H1 (cell line): Measurements from ENCODE around the gene PDZRN4. TPM values are rescaled to one million over a fixed set of nuclear protein-coding genes. Genes with fewer than 3 reads are reported as not detected.

ENCODE experiments used
- CTCF ChIA-PET: fragments of 300-600 bp; sonication (Branson Sonifier 250); formaldehyde crosslinking; loops from one replicate; lab custom pipeline; 2021; ENCODE audit not compliant: partially characterized antibody; lab: Charles Lee
- POLR2A ChIA-PET: fragments of 300-600 bp; sonication (Branson Sonifier 250); formaldehyde crosslinking; loops from one replicate; lab custom pipeline; 2021; ENCODE audit warnings: inconsistent platforms; ENCODE audit not compliant: partially characterized antibody; lab: Charles Lee
- DNase-seq, 2 experiments: peaks; one replicate each; pipeline versions ENCODE4 v3.0.0 to v3.0.0-alpha.2; 2010 to 2022; ENCODE audit warnings: low spot score in 2 of 2, low read depth in 1 of 2, mixed read lengths in 1 of 2
- FAIRE-seq: peaks from 2 replicates; lab custom pipeline; 2011; peaks lifted over from hg19 to GRCh38; lab: Jason Lieb, UNC
- H2AFZ ChIP-seq: 2 replicates; pipeline ENCODE4 v1.8.1; 2012; ENCODE audit warnings: low read length, inconsistent platforms
- H2AK5ac ChIP-seq: 2 replicates; pipeline ENCODE4 v1.6.1; 2013; ENCODE audit warnings: low read depth, low read length
- H2BK120ac ChIP-seq: replicated peaks from 2 replicates; pipeline ENCODE3; 2013; ENCODE audit warnings: low read depth, low read length, inconsistent platforms
- H2BK12ac ChIP-seq: 2 replicates; pipeline ENCODE4 v1.6.1; 2013; ENCODE audit warnings: low read depth, low read length
- H2BK15ac ChIP-seq: 2 replicates; pipeline ENCODE4 v1.6.1; 2013; ENCODE audit warnings: low read length
- H2BK20ac ChIP-seq: 2 replicates; pipeline ENCODE4 v1.6.1; 2013; ENCODE audit warnings: low read length
- H2BK5ac ChIP-seq: 2 replicates; pipeline ENCODE4 v1.6.1; 2013; ENCODE audit warnings: low read depth, low read length
- H3K14ac ChIP-seq: 2 replicates; pipeline ENCODE4 v1.6.1; 2013; ENCODE audit warnings: inconsistent platforms; ENCODE audit not compliant: insufficient read length
- H3K18ac ChIP-seq: 2 replicates; pipeline ENCODE4 v1.6.1; 2013; ENCODE audit warnings: low read length; ENCODE audit errors: extremely low read depth
- H3K23ac ChIP-seq: 2 replicates; pipeline ENCODE4 v1.6.1; 2013; ENCODE audit warnings: inconsistent platforms; ENCODE audit not compliant: insufficient read length
- H3K23me2 ChIP-seq: 2 replicates; pipeline ENCODE4 v1.6.1; 2013; ENCODE audit warnings: low read depth, low read length
- H3K27ac ChIP-seq: 2 replicates; pipeline ENCODE4 v1.6.1; 2011; ENCODE audit warnings: low read depth, low read length, inconsistent platforms
- H3K27me3 ChIP-seq, 4 experiments: replicated peaks in 1 of 4; 1 replicate in 1 of 4; 2 replicates in 3 of 4; pipeline versions ENCODE4 v1.6.1 to v1.8.1; 2011 to 2013; ENCODE audit warnings: low read length in 3 of 4, mild to moderate bottlenecking in 3 of 4, inconsistent platforms in 2 of 4, mixed read lengths in 2 of 4, moderate library complexity in 1 of 4; ENCODE audit not compliant: control insufficient read depth in 3 of 4, insufficient read depth in 3 of 4; ENCODE audit errors: extremely low read depth in 1 of 4
- H3K36me3 ChIP-seq, 4 experiments: 2 replicates each; pipeline versions ENCODE4 v1.6.1 to v1.8.1; 2011 to 2013; ENCODE audit warnings: mild to moderate bottlenecking in 4 of 4, low read length in 3 of 4, moderate library complexity in 2 of 4, control low read depth in 1 of 4, inconsistent platforms in 1 of 4; ENCODE audit not compliant: insufficient read depth in 4 of 4, control insufficient read depth in 2 of 4
- H3K4ac ChIP-seq: replicated peaks from 2 replicates; pipeline ENCODE3; 2013; ENCODE audit warnings: low read length, low read depth, mixed read lengths, inconsistent platforms; ENCODE audit not compliant: insufficient read length
- H3K4me1 ChIP-seq, 4 experiments: replicated peaks in 1 of 4; 1 replicate in 1 of 4; 2 replicates in 3 of 4; pipeline versions ENCODE4 v1.6.1 to v1.8.1; 2011 to 2013; ENCODE audit warnings: low read length in 3 of 4, inconsistent platforms in 2 of 4, mixed read lengths in 1 of 4; ENCODE audit not compliant: insufficient read depth in 4 of 4, control insufficient read depth in 3 of 4
- H3K4me2 ChIP-seq, 2 experiments: 2 replicates each; pipeline versions ENCODE4 v1.6.1 to v1.8.1; 2011 to 2013; ENCODE audit warnings: low read depth in 2 of 2, low read length in 2 of 2, control low read depth in 1 of 2, inconsistent platforms in 1 of 2, mild to moderate bottlenecking in 1 of 2; ENCODE audit not compliant: insufficient read depth in 1 of 2
- H3K4me3 ChIP-seq, 4 experiments: fragments of 200-600, 300-600 bp in 1 of 4; sonication (generic), shearing (Covaris generic), sonication (Bioruptor Twin) in 1 of 4; 2 replicates each; pipeline versions ENCODE4 v1.5.1 to v1.8.1; 2011 to 2016; ENCODE audit warnings: low read length in 4 of 4, low read depth in 3 of 4, control low read depth in 2 of 4, inconsistent platforms in 2 of 4, mild to moderate bottlenecking in 2 of 4, mixed read lengths in 1 of 4, moderate library complexity in 1 of 4; ENCODE audit not compliant: insufficient read depth in 2 of 4; ENCODE audit errors: extremely low read depth in 1 of 4
- H3K56ac ChIP-seq: replicated peaks from 2 replicates; pipeline ENCODE3; 2013; ENCODE audit warnings: low read depth, mild to moderate bottlenecking, mixed read lengths, low read length, inconsistent platforms; ENCODE audit not compliant: insufficient read length
- H3K79me1 ChIP-seq: 2 replicates; pipeline ENCODE4 v1.6.1; 2013; ENCODE audit warnings: low read depth, low read length, control low read depth
- H3K79me2 ChIP-seq, 2 experiments: 2 replicates each; pipeline versions ENCODE4 v1.6.1 to v1.8.1; 2012 to 2013; ENCODE audit warnings: low read length in 2 of 2, mild to moderate bottlenecking in 2 of 2, inconsistent platforms in 1 of 2; ENCODE audit not compliant: insufficient read depth in 2 of 2, control insufficient read depth in 1 of 2
- H3K9ac ChIP-seq, 4 experiments: replicated peaks in 1 of 4; 1 replicate in 1 of 4; 2 replicates in 3 of 4; pipeline versions ENCODE4 v1.6.1 to v1.8.1; 2011 to 2013; ENCODE audit warnings: low read depth in 3 of 4, low read length in 3 of 4, control low read depth in 2 of 4, mild to moderate bottlenecking in 2 of 4, moderate library complexity in 2 of 4, inconsistent platforms in 1 of 4; ENCODE audit errors: extremely low read depth in 1 of 4
- H3K9me3 ChIP-seq, 2 experiments: 2 replicates each; pipeline versions ENCODE4 v1.6.1 to v1.8.1; 2012 to 2013; ENCODE audit warnings: mild to moderate bottlenecking in 2 of 2, moderate library complexity in 2 of 2, control low read depth in 1 of 2, inconsistent platforms in 1 of 2, low read depth in 1 of 2, low read length in 1 of 2, mixed read lengths in 1 of 2; ENCODE audit not compliant: insufficient read depth in 2 of 2
- H4K20me1 ChIP-seq, 2 experiments: replicated peaks in 1 of 2; 2 replicates each; pipeline versions ENCODE3 to v1.8.1; 2011 to 2013; ENCODE audit warnings: inconsistent platforms in 2 of 2, low read length in 2 of 2, mild to moderate bottlenecking in 1 of 2; ENCODE audit not compliant: insufficient read depth in 2 of 2, control insufficient read depth in 1 of 2
- H4K5ac ChIP-seq: 2 replicates; pipeline ENCODE4 v1.6.1; 2013; ENCODE audit warnings: low read length, low read depth, mixed read lengths, inconsistent platforms; ENCODE audit not compliant: insufficient read length
- H4K8ac ChIP-seq: 2 replicates; pipeline ENCODE4 v1.8.0; 2013; ENCODE audit warnings: mild to moderate bottlenecking, moderate library complexity, low read length, inconsistent platforms; ENCODE audit not compliant: insufficient read depth; ENCODE audit errors: extremely low read depth
- H4K91ac ChIP-seq: replicated peaks from 2 replicates; pipeline ENCODE3; 2013; ENCODE audit warnings: low read length, mixed read lengths, inconsistent platforms; ENCODE audit not compliant: insufficient read length
- CTCF ChIP-seq, 3 experiments: IDR thresholded peaks; 1 replicate in 2 of 3; 2 replicates in 1 of 3; pipeline versions ENCODE4 v1.5.1 to v1.6.1; 2011; ENCODE audit warnings: low read length in 3 of 3, mild to moderate bottlenecking in 3 of 3, inconsistent platforms in 2 of 3, low read depth in 1 of 3, moderate library complexity in 1 of 3; ENCODE audit not compliant: insufficient read depth in 1 of 3; ENCODE audit errors: control extremely low read depth in 1 of 3
- FOSL1 ChIP-seq: IDR thresholded peaks from 2 replicates; pipeline ENCODE4 v1.6.1; 2011; ENCODE audit warnings: mild to moderate bottlenecking, low read depth, low read length, moderate library complexity; ENCODE audit not compliant: insufficient read depth
- WGBS, 2 experiments: shearing (Covaris generic) in 1 of 2; methylation state at CpG; one replicate each; pipeline versions ENCODE4 v1.1.6 to v1.1.7; 2013 to 2015; ENCODE audit warnings: low lambda C conversion rate in 2 of 2, mixed read lengths in 2 of 2, inconsistent platforms in 1 of 2, low coverage in 1 of 2, missing lambda C conversion rate in 1 of 2; ENCODE audit not compliant: insufficient replicate concordance in 2 of 2, insufficient coverage in 1 of 2, insufficient read length in 1 of 2; ENCODE audit errors: extremely low coverage in 1 of 2, missing lambda C conversion rate in 1 of 2; 5-methylcytosine and 5-hydroxymethylcytosine counted together
- polyA plus RNA-seq, 7 experiments: library from polyadenylated mRNA; depleted of rRNA in 3 of 7; stranded (reverse) in 5 of 7; unstranded in 2 of 7; fragments of >200 nt in 5 of 7; fragments of 200-250 nt in 2 of 7; gene quantifications; 1 replicate in 5 of 7; 2 replicates in 1 of 7; 4 replicates in 1 of 7; pipeline versions ENCODE4 v1.2.1 to v1.2.3, GENCODE V29; 2011 to 2013; ENCODE audit warnings: missing spikeins in 2 of 7, mixed read lengths in 2 of 7
- total RNA-seq: library from RNA; stranded (reverse); fragmentation: NEBNext Ultra II Directional; extraction: Animal tissue kit (Norgen Biotek cat#: 25700); gene quantifications from 2 replicates; pipeline ENCODE4 v1.2.1, GENCODE V29; 2021

The PDZRN4 gene
- total and polyA plus RNA-seq, 2 of the 8 experiments (the other 6 are each of a cell fraction or from before 2014, with no cell fraction given), result not detected

GRCh38 chr12:41224066-41224465 is 35.9 kb downstream of the PDZRN4 start:
- POLR2A ChIA-PET, result no interaction called here
- CTCF ChIA-PET, result interaction anchor here (2.9 kb wide), 1 partner anchor 17 kb away, joined by 14 read pairs; no protein-coding TSS in a partner anchor
- Histone ChIP-seq H2BK5ac (no peak overlapping the region), H3K9me3 (no peaks in the 10 kb centered on the region), H3K4ac (no peak overlapping the region), H4K8ac (no peak overlapping the region), H3K4me2 (0 out of 4 replicates have a peak overlapping the region, but pooled peaks of 1 of the 2 experiments have one; percentile 23), H3K9ac (no peak overlapping the region), H2AK5ac (no peak overlapping the region), H4K20me1 (no peaks in the 10 kb centered on the region), H3K18ac (no peak overlapping the region), H3K79me2 (no peaks in the 10 kb centered on the region), H3K27ac (no peak overlapping the region), H2BK120ac (no peak overlapping the region), H3K23ac (no peak overlapping the region), H2AFZ (peak overlapping the region; percentile 49; the same call in 1 of the 2 replicates), H3K14ac (no peak overlapping the region), H2BK12ac (no peak overlapping the region), H4K91ac (no peak overlapping the region), H3K4me3 (no peak overlapping the region), H3K36me3 (no peaks in the 10 kb centered on the region), H3K4me1 (peaks cover 0 to 2% (median 0%) of the 10 kb centered on the region in 4 experiments; a peak in 4 of 7 replicates), H2BK15ac (no peak overlapping the region), H3K79me1 (no peaks in the 10 kb centered on the region), H3K27me3 (no peaks in the 10 kb centered on the region), H3K23me2 (no peaks in the 10 kb centered on the region), H4K5ac (no peak overlapping the region), H3K56ac (no peak overlapping the region), H2BK20ac (no peak overlapping the region)
- WGBS, 2 experiments, result 45% methylated on average over 1 of the region's 1 CpG; no CpG with 5 or more reads in 1 of the 2 experiments
- TF ChIP-seq CTCF (IDR thresholded peaks at IDR 0.05; ENCODE audit: control extremely low read depth in 1 of 3, insufficient read depth in 1 of 3, low read depth in 1 of 3, low read length in 3 of 3) (no peak), FOSL1 (no peak)
- no peak for FAIRE-seq
- no peak for DNase-seq
